GM21360 (cell line): ENCODE measurements around the gene OGG1.

ENCODE experiments used
- ATAC-seq: cut with Tn5 transposase; IDR thresholded peaks from one replicate; pipeline ENCODE4 v1.9.1; 2021; ENCODE audit warnings: mild to moderate bottlenecking, moderate library complexity; ENCODE audit not compliant: unreplicated experiment

The OGG1 gene

DNA sequence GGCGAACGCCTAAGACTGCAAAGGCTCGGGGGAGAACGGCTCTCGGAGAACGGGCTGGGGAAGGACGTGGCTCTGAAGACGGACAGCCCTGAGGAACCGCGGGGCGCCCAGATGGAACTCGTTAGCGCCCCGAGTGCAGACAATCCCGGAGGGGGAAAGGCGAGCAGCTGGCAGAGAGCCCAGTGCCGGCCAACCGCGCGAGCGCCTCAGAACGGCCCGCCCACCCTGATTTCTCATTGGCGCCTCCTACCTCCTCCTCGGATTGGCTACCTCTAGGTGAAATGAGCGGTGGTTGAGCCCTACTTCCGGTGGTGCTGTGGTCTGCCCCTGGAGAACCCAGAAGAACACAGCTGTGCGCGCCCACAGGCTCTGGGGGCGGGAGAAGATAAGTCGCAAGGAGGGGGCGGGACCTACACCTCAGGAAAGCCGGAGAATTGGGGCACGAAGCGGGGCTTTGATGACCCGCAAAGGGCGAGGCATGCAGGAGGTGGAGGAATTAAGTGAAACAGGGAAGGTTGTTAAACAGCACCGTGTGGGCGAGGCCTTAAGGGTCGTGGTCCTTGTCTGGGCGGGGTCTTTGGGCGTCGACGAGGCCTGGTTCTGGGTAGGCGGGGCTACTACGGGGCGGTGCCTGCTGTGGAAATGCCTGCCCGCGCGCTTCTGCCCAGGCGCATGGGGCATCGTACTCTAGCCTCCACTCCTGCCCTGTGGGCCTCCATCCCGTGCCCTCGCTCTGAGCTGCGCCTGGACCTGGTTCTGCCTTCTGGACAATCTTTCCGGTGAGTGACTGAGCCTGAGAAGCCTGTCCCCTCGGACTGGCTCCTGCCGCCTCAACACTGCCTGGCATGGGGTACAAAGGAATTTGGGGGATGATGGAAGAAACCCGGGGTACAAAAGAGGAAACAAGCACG is at the start of gene OGG1:
TSS of gene OGG1 (plus strand) at position 308 of the 911 bp plus-strand sequence. CDS start at position 643, 335 bp downstream.
- peak; percentile 85 for ATAC-seq

- no peak for ATAC-seq
Observed at GRCh38 chr3:9700536-9700935, 49.2 kb upstream of the OGG1 start.

DNA sequence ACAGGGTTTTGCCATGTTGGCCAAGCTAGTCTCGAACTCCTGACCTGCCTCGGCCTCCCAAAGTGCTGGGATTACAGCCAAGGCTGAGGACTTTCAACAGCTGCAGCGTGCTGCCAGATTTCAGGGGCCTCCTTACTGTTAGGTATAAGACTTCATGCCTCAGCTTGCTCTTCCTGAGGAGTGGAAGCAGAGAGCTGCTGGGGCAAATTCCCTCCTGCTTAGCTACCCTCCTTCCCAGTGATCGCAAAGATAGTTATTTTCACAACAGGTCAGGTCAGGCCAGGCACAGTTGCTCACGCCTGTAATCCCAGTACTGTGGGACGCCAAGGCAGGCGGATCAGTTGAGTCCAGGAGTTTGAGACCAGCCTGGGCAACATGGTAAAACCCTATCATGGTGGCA is 48.7 kb upstream of the OGG1 start:
- ATAC-seq: no peak

DNA sequence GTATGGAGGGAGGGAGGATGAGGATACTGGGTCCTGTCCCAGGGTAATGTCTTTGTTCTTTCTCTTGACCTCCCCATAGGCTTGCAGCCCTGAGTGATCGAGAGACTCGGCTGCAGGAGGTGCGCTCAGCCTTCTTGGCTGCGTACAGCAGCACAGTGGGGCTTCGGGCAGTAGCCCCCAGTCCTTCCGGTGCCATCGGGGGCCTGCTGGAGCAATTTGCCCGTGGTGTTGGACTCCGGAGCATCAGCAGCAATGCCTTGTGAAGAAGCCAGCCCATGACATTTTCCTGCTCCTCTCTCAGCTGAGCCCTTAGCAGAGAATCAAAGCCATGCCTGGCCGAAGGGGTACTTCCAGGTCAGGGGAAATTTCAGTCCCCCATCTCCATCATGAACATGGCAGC is 48.0 kb upstream of the OGG1 start:
- ATAC-seq: no peak

- no peak for ATAC-seq
Observed at GRCh38 chr3:9703240-9703639, 46.5 kb upstream of the OGG1 start.

- ATAC-seq: no peak
Observed at GRCh38 chr3:9703736-9704346, 45.9 kb upstream of the OGG1 start, which contains the start of gene CPNE9. Gene CPNE9, plus strand, starts transcription at chr3:9703833. Its CDS starts 164 bp downstream, at chr3:9703997.

GRCh38 chr3:9704347-9705322 is 45.1 kb upstream of the OGG1 start:
- ATAC-seq: no peak

DNA sequence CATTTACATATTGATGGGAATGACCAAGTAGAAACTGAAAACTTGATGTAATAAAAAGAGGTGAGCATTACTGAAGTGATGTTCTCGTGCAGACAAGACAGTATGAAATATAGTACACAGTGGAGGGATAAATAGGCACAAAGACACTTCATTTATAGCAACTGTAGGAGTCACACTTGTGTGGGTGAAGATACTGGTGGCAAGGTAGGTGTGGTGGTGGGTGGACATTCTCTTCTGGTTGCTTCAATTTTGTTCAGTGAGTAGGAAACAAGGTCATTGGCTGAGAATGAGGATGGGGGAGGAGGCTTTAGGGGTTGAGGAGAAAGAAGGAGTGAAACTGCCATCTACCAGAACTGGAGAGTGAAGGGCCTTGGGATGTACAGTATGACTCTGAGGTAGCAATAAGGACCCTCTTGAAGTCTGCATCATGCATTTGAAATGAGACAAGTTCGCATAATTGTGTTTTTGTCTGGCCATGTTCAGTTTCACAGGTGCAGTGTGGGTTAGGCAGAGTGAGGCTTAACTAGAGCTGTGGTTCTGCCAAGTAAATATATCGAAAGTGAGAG is 39.5 kb upstream of the OGG1 start:
- ATAC-seq: no peak

DNA sequence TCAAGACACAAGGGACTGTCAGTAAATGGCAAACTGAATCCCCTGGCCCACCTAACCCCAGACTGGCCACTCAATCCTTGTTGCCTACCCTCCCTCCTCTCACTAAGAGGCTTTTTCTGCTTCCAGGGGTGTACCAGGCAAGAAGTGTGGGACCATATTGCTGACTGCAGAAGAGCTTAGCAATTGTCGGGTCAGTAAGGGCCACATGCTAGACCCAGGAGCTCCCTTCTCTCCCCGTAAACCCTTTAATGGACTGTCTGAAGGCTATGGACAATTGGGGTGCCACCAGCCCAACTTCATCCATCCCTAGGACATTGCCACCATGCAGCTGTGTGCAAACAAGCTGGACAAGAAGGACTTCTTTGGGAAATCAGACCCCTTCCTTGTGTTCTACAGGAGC is 37.3 kb upstream of the OGG1 start:
- no peak for ATAC-seq

GRCh38 chr3:9713142-9713541 is 36.6 kb upstream of the OGG1 start:
- no peak for ATAC-seq

DNA sequence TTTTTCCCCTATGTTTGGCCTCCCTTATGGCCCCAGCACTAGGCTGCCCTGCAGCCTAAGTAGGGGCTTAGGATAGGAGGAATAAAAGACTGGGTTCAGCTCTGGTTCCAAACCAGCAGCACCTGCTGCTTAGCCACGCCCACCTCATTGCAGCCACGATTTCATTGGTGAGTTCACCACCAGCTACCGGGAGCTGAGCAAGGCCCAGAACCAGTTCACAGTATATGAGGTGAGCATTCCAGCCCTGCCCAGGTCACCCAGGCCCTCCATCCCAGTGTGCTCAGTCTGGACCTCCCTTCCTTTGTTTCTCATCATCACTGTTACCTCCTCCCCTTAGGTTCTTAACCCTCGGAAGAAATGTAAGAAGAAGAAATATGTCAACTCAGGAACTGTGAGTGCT is 34.6 kb upstream of the OGG1 start:
- ATAC-seq: no peak

DNA sequence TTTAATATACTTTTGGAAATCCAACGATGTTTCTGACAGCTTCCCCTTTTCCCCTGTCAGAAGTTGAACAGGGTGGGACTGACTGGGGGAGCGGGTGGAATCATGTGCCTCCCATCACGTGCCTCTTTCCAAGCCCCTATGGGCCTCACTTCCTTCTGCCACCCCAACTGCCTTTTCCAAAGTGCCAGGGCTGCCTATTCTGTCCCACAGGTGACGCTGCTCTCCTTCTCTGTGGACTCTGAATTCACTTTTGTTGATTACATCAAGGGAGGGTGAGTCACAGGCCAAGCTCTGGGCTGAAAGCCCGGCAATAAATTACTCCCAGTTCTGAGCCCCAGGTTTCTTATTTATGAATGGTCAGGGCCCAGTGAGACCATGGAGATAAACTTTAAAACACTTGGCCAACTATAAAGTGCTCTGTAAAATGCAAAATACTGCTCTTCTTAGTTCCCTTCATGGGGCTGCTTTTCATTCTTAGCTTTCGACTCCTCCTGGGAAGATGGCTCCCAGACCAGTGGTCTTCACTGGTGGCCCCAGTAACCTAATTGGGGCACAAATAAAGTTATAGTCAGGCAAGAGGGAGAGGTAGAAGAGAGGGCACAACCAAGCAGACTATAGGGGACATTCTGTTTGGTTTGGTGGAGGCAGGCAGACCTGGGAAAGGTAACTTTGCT is 33.9 kb upstream of the OGG1 start:
- ATAC-seq: no peak

DNA sequence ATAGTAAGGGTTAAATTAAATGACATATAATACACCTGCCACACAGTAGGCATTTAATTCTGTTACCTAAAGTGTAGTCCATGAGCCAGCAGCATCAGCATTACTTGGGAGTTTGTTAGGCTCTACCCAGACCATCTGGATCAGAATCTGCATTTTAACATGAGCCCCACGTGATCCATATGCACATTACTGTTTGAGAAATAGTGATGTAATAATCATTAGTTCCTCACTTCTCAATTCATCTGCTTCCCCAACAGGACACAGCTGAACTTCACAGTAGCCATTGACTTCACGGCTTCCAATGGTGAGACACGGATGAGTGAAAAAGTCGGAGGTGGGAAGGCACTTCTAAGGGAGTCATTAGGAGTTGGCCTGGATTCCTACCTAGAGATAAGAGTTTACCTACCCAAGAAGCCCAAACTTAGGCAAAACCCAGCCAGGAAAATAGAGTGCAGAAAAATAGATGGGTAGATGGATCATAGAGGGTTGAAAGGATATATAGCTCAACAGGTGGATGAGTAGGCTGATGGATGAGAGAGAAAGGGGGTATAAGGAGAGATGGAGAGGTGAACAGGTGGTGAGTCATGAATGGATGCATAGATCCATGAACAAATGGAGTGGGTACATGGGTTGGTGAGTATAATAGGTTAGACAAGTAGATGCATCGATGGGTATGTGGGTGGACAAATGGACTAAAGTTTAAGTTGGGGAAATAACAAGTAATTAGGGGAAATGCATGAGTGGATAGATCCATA is 32.8 kb upstream of the OGG1 start:
- no peak for ATAC-seq

DNA sequence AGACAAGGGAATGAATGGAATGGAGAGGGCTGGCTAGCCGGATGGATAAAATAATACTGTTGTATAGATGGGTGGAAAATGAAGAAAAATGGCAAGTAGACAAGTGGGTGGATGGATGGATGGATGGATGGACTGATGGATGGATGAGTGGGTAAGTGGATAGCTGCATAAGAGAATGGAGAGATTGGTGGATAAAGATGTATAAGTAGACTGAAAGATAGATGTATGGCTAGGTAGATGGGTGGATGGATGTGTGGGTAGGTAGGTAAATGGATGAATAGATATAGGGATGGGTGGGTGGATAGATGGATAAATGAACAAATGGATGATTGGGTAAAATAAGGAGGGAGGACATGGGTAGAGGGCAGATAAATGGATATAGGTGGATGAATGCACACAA is 32.2 kb upstream of the OGG1 start:
- no peak for ATAC-seq

DNA sequence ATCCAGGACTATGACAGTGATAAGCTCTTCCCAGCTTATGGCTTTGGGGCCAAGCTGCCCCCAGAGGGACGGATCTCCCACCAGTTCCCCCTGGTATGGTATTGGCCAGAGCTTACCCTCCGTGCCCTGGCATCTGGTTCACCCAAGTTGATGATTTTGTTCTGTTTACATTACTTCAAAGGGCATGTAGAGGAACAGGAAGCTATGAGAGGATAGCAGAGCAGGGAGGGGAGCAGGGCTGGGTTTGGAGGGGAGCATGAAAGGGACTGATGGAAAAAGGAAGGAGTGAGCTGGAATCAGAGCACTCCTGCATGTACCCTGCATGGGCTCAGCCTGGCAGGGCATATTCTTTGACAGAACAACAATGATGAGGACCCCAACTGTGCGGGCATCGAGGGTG is 31.6 kb upstream of the OGG1 start:
- ATAC-seq: no peak

DNA sequence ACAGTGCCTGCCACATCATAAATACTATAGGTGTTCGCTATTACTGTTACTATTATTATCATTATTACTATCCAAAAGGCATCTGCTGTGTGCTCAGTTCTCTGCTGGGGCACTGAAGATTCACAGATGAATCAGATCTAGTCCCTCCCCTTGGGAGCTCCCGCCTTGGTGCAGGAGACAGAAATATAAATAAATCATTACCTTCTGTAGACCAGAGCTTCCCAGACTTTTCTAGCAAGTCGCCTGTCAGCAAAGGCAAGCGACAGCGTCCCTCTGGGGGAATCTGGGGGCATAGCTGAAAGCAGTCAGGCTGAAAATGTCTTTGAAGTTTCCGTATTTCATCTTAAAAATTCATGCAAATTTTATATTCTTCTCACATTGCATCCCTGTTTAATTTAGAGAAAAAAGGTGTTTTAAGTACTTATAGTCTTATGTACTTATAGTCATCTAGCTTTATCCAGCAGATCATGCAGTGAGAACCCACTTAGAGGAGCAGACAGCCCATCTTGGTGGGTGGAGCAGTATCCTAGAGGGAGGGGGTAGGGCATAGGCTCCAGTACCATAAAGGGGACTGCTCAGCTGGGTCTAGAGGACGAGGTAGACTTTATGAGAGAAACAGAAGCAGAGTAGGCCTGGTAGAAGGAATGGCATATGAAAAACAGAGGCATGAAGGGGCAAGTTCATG is 28.6 kb upstream of the OGG1 start:
- no peak for ATAC-seq

GRCh38 chr3:9721700-9722060 is 28.1 kb upstream of the OGG1 start:
- ATAC-seq: no peak

DNA sequence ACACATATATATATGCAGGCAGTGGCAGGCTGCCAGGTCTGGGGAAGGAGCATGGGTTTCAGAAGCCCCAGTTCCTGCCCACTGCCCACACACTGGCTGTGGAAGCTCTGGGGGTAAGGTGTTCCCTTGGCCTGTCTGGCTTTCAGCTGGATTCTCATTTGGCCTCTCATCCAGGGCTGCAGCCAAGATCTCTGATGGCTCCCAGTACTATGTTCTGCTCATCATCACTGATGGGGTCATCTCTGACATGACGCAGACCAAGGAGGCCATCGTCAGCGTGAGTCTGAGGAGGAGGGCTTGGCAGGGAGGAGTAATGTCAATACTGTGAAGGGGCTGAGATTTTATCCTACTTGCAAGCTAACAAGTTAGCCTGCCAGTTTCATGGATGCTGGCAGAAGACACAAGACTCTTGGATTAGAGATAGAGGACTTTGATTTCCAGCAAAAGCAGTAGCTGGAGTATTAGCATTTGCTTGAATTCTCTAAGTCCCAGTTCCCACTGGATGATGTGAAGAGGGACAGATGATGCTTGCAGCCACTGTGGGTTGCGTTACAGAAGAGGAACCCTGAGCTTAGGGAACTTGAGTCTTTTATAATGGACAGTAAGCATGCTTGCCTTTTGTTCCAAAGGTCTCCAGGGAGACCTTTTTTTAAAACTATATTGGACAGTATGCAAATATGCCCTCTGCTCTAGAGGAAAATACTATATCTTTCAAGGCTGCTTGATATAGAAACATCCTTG is 23.8 kb upstream of the OGG1 start:
- ATAC-seq: no peak
